ENCODE measurements around the gene ZDHHC21. TPM values are rescaled to one million over a fixed set of nuclear protein-coding genes. Genes with fewer than 3 reads are reported as not detected.

ZDHHC21 gene
- total and polyA plus RNA-seq, 2 donors (not counting 3 experiments of a cell fraction or from before 2014, with no cell fraction given): 7.2 to 25.9 TPM

GRCh38 chr9:14690948-14691730, 2.1 kb downstream of the ZDHHC21 start:
- peaks cover 41% of the 10 kb centered on the region for H3K4me1 ChIP-seq (ENCODE audit: control insufficient read depth, extremely low read depth, insufficient read depth, low read length)
- H3K4me2 ChIP-seq (ENCODE audit: insufficient read depth, low read length): peak overlapping the region; percentile 98
- peaks cover 3 to 11% of the 10 kb centered on the region in 2 experiments for H3K36me3 ChIP-seq (ENCODE audit: control insufficient read depth in 2 of 2, extremely low read depth in 1 of 2, insufficient read depth in 2 of 2, low read length in 2 of 2)
- peak overlapping the region; percentile 77 for H3K27ac ChIP-seq (ENCODE audit: insufficient read depth, low read depth, low read length)
- TF ChIP-seq JUN (IDR thresholded peaks at IDR 0.05; ENCODE audit: borderline replicate concordance, insufficient read depth, insufficient read length, low read depth) (no peak), FOS (IDR thresholded peaks at IDR 0.05; ENCODE audit: borderline replicate concordance, insufficient read depth, low read length) (peak; percentile 50), GATA2 (IDR thresholded peaks at IDR 0.05; ENCODE audit: insufficient read depth, insufficient read length, low read depth, low read length) (peak; percentile 61), POLR2AphosphoS5 (IDR thresholded peaks at IDR 0.05; ENCODE audit: insufficient read depth, low read depth, low read length) (no peak)
- TF ChIP-seq, protein P1, sequence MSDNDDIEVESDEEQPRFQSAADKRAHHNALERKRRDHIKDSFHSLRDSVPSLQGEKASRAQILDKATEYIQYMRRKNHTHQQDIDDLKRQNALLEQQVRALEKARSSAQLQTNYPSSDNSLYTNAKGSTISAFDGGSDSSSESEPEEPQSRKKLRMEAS (IDR thresholded peaks at IDR 0.05; ENCODE audit: insufficient read depth, insufficient read length): no peak
- peak; percentile 48 for DNase-seq (ENCODE audit: low read depth, low spot score)
- FAIRE-seq: peak; percentile 70
- peak overlapping the region; percentile 39 for H3K9ac ChIP-seq (replicated peaks; ENCODE audit: extremely low read depth, insufficient read depth, low read length)
- no peaks in the 10 kb centered on the region for H4K20me1 ChIP-seq (replicated peaks; ENCODE audit: control insufficient read depth, extremely low read depth, insufficient read depth, low read length)
- H3K4me3 ChIP-seq (replicated peaks in 1 of 3; ENCODE audit: insufficient read depth in 1 of 3, low read depth in 1 of 3, low read length in 3 of 3): peak overlapping the region in 2 of 3 experiments; percentile 89 to 97
- dilution Hi-C loops (cut with MboI; ENCODE audit: extremely low pct_ligation_motif_present, low sequenced_read_pairs): no loop called here
- H3K27me3 ChIP-seq (ENCODE audit: control insufficient read depth in 2 of 2, insufficient read depth in 2 of 2, low read length in 2 of 2): no peaks in the 10 kb centered on the region
- no peaks in the 10 kb centered on the region for H3K9me3 ChIP-seq (replicated peaks; ENCODE audit: control insufficient read depth, insufficient read depth, low read length)
- H3K9me1 ChIP-seq (replicated peaks; ENCODE audit: control insufficient read depth, extremely low read depth, insufficient read depth, low read length): no peaks in the 10 kb centered on the region
- intact Hi-C loops (cut with micrococcal nuclease): loop anchor here (1.0 to 5.0 kb wide), 3 partner anchors 20 to 74 kb away; no protein-coding TSS in a partner anchor
- ChIA-PET CTCF (interaction anchor here (0.7 to 7.5 kb wide), 10 partner anchors 11 to 78 kb away, joined by 3 to 38 read pairs (median 4); no protein-coding TSS in a partner anchor), POLR2A (no interaction called here)
- BruUV-seq (replicated peaks): no TSS peak
- H2AFZ ChIP-seq (ENCODE audit: low read depth, low read length): no peak overlapping the region
- peaks cover 53% of the 10 kb centered on the region for H3K79me2 ChIP-seq (ENCODE audit: control insufficient read depth, insufficient read depth, low read length)
